ENCODE measurements around the gene SHKBP1. TPM values are rescaled to one million over a fixed set of nuclear protein-coding genes. Genes with fewer than 3 reads are reported as not detected.
"Not testable (repeated sequence)": the region's sequence is repeated elsewhere in the genome, so short reads cannot be mapped to it uniquely, and the experiment has no call there.

Gene SHKBP1, protein sequence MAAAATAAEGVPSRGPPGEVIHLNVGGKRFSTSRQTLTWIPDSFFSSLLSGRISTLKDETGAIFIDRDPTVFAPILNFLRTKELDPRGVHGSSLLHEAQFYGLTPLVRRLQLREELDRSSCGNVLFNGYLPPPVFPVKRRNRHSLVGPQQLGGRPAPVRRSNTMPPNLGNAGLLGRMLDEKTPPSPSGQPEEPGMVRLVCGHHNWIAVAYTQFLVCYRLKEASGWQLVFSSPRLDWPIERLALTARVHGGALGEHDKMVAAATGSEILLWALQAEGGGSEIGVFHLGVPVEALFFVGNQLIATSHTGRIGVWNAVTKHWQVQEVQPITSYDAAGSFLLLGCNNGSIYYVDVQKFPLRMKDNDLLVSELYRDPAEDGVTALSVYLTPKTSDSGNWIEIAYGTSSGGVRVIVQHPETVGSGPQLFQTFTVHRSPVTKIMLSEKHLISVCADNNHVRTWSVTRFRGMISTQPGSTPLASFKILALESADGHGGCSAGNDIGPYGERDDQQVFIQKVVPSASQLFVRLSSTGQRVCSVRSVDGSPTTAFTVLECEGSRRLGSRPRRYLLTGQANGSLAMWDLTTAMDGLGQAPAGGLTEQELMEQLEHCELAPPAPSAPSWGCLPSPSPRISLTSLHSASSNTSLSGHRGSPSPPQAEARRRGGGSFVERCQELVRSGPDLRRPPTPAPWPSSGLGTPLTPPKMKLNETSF
- 32.2 and 47.4 TPM in 2 replicates for total RNA-seq (2014; rRNA removed; shearing (Covaris generic))
- polyA plus RNA-seq (2015; cell fraction: cytosol; rRNA removed), result 45.4 and 60.8 TPM in 2 replicates
- 50.2 and 51.3 TPM in 2 replicates for polyA plus RNA-seq (2015; cell fraction: nucleus; rRNA removed)

DNA sequence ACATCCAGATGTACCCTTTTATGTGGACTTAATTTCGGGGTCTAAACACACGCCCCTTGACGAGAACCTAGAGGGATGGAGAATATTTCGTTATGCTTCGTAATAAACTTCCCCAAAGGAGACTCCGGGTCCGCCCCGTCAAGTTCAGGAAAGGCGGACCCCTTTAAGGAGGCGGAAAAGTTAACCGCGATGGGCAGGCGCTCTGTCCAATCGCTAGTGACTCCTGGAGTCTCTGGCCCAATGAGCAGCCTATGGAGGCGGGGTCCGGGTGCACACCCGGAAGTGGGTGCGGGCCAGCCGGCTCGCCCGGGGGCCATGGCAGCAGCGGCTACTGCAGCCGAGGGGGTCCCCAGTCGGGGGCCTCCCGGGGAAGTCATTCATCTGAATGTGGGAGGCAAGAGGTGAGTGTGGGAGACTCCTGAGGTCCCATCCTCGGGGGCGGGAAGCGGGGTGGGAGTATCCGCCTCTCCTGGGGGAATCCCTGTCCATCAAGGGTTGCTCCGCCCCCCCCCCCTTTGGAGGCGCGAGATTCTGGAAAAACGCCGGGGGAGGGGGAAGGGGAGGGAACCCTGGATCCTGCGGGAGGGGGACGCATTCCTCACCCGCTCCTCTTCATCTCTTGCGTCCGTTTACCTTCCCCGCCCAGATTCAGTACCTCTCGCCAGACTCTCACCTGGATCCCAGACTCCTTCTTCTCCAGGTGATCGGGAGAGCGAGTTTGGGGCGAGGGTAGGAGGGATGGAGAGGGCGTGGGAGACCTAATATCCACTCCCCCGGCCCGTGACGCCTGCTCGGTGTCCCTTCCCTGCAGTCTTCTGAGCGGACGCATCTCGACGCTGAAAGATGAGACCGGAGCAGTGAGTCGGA is at the start of gene SHKBP1:
Gene SHKBP1 (plus strand): TSS at position 289 of the 867 bp plus-strand sequence. CDS start 27 bp downstream, at position 316.
- peak; percentile 90 for DNase-seq (ENCODE audit: low read depth)

DNA sequence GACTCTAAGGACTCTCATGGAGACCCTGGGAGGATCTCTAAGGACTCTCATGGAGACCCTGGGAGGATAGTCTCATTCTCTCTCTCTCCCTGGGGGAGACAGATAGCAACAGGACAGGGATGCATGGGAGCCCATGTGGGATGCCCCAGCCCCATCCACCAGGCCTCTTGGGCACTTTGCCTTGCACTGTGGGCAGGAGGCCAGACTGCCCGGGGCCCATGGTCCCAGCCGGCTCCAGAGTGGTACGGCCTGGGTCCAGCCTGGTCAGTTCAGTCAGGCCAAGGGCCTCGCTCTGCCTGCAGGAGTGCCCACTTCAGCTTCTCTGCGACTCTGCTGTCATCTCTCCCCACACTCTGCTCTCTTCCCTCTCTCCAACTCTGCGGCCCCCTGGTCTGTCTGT is 48.6 kb upstream of the SHKBP1 start:
- no peak for DNase-seq (ENCODE audit: low read depth)

DNA sequence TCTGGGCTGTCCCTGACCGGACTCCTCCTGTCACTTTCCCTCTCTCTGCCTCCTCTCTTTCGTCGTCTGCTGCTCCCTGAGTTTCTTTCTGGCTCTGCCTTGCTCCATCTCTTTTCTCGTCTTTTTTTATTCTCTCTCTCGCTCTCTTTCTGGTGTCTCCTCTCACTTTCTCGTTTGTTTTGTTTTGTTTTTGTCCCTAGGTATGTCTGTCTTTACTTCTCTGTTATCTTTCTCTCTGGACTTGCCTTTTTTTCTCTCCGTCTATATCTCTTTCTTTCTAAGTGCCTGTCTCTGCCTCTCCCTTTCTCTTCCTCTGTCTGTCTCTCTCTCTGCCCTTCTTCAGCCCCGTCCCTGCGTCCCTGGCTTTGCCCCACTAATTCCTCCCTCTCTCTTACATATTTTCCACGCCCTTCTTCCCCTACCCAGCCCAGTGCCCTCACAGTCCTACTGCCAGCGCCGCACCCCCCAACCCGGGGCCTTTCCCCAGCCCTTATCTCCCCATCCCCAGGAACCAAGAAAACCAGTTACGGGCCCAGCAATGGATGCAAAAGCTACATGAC is 48.1 kb upstream of the SHKBP1 start:
- no peak for DNase-seq (ENCODE audit: low read depth)

DNA sequence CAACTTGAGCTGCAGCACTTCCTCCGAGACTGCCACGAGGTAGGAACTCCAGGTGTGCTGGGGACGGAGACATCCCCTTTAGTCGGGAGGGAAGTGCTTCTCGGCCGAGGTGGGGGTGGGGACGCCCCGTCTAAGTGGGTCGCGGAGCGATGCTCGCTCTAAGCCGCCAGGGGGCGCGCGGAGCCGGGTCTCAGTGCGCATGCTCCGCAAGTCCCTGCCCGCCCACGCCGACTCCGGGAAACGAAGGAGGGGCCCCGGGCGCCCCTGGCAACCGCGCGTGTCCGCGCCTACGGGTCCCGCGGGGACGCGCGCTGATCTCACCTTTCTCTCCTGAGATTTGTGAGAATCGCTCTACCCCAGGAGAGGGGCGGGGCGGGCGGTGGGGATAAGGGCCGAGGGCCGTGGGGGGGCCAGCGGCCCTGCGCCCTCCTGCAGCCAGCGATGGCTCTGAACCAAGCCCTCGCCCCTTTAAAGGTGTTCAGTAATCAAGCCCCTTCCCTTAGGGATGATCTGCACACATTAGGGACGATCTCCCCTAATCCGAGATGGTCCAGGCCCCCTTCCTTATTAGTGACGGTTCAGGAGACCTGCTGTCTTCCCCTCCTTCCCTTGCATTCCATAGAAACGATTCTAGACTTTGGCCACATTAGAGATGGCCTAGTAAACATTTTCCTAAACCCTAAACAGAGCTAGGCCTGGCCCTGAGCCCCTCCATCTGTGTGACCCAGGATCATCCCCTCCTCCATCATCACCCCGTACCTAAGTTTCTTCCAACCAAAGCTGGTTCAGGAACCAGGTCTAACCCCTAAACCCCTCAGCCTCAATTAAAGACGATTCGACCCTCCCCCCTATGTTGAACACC is 47.3 kb upstream of the SHKBP1 start:
- peak; percentile 70 for DNase-seq (ENCODE audit: low read depth)

DNA sequence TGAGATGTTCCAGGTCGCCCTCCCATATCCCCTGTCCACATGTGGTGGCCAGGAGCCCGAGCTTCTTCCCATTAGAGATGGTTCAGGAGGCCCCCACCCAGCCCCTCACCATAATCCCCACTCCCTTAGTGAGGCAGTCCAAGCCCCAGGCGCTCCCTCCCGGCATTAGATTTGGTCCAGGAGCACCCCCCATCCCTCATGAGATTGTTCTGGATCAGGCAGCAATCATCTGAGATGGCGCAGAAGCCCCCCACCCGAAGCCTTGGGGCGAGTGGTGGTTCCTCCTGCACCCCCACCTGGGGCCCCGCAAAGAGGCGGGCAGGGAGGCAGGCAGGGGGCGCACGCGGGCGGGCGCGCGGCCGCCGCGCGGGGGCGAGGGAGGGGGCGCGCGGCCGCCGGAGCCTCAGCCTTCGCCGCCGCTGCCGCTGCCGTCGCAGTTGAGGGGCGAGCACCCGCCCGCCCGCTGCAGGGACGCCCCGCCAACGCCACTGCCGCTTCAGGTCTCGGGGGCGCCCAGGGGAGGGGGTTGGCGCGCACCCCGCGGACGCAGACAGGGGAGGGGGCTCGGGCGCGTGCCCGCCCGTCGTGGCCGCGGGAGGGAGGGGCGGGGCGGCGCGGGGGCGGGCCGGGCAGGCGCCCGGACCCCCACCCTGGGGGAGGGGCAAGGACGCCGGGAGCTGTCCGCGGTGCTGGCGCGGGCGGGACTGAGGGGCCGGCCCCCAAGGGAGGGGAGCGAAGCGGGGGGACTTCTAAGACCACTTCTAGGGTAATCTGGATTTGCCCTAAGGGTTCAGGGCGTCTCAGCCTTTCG is 46.4 kb upstream of the SHKBP1 start:
- no peak for DNase-seq (ENCODE audit: low read depth)

DNA sequence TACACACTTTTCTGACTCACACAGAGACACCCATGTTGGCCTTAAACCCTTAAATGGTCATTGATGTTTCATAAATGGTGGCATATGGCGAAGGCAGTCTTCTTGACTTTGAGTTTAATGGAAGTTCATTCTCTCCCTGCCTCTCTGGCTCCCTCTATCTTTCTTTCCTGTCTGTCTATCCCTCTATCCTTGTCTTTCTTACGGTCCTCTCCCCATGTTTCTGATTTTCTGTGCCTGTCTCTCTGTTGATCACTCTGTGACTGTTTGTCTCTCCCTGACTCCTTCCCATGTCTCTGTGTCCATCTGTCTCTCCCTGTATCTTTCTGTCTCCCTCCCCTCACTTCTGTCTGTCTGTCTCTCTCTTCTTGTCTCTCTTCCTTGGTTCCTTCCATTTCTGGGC is 43.2 kb upstream of the SHKBP1 start:
- DNase-seq (ENCODE audit: low read depth), result no peak

DNA sequence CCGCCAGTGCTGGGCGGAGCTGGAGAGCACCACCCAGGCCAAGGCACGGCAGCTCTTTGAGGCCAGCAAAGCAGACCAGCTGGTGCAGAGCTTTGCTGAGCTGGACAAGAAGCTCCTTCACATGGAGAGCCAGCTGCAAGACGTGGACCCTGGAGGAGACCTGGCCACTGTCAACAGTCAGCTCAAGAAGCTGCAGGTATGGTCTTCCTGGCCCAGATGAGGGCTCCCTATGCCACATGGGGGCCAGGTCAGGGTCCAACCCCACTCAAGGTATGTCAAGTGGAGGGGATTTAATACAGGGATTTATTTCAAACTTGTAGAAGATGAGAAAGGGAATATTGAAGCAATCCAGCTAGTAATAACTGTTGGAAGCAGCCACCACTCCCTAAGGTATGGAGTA is 42.5 kb upstream of the SHKBP1 start:
- DNase-seq (ENCODE audit: low read depth), result no peak

DNA sequence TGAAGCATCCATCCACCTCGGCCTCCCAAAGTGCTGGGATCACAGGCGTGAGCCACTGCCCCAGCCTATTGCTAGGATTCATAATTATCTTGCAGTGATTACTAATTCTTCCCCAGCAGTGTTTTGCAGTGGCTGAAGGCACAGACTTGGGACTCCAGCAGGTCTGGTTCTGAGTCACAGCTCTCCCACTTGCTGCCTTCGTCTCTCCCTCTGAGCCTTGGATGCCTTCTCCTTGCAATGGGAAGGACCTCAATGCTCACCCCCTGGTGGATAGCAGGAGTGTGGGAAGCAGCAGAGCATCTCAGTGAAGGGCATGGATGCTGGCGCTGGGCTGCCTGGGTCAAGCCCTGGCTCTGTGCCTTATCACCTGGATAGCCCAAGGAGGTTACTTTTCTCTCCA is 37.6 kb upstream of the SHKBP1 start:
- DNase-seq (ENCODE audit: low read depth), result peak; percentile 40

DNA sequence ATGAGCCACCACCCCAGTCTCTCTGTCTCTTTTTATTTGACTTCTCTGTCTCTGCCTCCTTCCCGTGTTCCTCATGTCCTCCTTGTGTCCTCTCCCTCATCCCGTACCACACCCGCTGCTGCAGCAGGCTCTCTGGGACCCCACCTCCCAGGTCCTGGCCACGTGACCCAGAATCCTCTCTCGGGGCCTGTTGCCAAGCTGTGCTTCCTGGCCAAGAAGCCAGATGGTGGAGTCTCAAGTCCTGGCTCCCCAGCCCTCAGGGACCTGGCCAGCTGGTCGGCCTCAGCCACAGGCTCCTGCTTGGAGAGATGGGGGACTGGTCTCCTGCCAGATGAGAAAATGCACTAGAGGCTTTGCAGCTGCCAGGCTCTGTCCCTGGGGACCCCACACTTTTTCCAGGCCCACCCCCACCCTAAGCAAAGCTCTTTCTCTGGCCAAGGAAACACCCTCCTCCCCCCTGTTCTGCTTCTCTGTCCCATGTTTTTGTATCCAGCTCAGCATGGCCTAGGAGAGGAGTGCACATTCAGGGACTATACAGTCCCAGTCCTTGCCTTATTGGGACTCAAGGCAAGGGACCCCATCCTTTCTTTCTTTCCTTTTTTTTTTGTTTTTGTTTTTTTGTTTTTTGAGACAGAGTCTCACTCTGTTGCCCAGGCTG is 34.3 kb upstream of the SHKBP1 start:
- DNase-seq (ENCODE audit: low read depth), result no peak

DNA sequence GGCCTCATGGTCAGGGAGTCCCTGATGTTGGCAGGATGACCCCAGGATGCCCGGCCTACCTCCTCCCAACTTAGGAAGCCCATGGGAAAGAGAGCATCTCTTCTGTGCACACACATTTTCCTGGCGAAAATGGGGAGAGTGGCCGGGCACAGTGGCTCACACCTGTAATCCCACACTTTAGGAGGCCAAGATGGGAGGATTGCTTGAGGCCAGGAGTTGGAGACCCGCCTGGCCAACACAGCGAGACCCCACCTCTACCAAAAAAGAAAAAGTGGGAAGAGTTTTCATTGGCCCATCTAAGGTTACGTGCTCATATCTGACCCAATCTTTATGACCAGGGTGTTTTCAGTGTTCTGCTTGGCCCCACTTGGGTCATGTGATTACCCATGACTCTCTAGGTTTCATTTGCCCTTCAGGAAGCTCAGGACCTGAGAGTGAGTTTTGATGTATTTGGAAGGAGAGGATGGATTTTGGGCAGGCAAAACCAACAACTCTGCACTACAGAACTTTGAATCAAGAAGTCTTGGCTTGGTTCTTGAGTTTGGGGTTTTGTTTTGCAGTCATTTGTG is 33.6 kb upstream of the SHKBP1 start:
- no peak for DNase-seq (ENCODE audit: low read depth)

DNA sequence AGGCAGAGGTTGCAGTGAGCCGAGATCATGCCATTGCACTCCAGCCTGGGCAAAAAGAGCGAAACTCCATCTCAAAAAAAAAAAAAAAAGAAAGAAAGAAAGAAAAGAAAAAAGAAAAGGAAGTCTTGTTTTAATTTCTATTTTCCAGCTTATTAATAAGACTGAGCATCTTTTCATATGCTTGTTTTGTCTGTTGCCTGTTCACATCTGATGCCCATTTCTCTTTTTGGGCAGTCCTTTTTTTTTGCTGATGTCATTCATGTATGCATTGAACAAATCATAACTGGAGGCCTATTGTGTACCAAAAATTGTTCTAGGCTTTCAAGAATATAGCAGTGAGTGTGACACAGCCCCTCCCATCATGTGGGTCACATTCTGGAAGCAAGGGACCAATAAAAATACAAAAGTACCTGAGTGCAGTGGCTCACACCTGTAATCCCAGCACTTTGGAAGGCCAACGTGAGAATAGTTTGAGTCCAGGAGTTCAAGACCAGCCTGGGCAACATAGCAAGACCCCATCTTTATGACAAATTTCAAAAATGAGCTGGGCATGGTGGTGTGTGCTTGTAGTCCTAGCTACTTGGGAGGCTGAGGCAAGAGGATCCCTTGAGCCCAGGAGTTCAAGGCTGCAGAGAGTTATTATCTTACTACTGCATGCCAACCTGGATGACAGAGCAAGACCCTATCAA is 30.4 kb upstream of the SHKBP1 start:
- DNase-seq (ENCODE audit: low read depth), result not testable (repeated sequence)

DNA sequence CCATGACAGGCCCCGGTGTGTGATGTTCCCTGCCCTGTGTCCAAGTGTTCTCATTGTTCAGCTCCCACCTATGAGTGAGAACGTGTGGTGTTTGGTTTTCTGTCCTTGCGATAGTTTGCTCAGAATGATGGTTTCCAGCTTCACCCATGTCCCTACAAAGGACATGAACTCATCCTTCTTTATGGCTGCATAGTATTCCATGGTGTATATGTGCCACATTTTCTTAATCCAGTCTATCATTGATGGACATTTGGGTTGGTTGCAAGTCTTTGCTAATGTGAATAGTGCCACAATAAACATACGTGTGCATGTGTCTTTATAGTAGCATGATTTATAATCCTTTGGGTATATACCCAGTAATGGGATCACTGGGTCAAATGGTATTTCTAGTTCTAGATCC is 29.5 kb upstream of the SHKBP1 start:
- DNase-seq (ENCODE audit: low read depth), result not testable (repeated sequence)

DNA sequence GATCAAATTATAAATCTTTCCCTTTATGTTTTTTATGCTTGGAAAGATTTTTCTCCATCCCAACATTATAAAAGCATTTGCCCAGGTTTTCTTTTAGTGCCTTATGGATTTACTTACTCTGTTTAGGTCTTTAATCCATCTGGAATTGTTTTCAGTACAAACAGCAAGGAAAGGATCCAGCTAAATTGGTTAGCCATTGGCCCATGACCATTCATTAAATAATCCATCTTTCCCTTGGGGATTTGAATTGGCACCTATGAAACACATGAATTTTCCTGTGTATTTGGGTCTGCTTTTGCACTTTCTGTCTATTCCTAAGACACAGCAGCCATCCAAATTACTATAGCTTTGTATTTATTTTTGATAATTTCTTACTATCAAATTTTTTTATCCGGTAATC is 28.8 kb upstream of the SHKBP1 start:
- no peak for DNase-seq (ENCODE audit: low read depth)

DNA sequence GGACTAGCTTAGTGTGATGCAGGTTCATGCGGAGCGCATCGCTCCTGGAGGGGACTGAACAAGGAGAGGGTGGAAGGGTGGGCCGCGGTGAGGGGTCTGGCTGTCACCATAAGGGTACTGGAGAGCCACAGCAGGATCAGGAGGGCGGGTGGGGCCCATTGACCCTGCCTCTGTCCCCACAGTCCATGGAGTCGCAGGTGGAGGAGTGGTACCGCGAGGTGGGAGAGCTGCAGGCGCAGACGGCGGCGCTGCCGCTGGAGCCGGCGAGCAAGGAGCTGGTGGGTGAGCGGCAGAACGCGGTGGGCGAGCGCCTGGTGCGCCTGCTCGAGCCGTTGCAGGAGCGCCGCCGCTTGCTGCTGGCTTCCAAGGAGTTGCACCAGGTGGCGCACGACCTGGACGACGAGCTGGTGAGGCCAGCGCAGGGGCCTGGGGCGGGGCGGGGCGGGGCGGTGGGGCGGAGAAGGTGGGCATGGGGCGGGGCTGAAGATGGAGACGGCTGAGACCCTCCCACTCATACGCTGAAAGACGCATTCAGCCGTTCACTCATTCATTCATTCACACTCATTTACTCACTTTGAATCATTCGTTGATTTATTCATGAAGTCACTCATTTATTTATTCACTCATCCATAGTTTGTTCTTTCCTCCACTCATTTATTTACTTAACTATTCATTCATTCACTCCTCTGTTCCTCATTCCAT is 27.5 kb upstream of the SHKBP1 start:
- DNase-seq (ENCODE audit: low read depth), result no peak

DNA sequence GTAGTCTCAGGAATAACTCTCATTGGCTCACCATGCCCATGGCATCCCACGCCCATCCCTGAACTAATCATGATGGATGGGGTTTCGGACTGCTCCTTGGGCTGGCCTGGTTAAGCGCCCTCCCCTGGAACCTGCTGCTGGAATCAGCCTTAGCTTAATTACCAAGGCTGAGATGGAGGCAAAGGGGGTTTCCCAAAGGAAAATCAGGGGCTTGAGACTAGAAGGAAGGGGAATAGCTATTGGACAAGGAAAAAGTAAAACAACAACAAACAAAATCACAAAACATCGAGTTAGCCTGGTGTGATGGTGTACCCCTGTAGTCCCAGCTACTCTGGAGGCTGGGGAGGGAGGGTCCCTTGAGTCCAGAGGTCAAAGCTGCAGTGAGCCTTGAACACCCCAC is 25.7 kb upstream of the SHKBP1 start:
- DNase-seq (ENCODE audit: low read depth), result no peak

DNA sequence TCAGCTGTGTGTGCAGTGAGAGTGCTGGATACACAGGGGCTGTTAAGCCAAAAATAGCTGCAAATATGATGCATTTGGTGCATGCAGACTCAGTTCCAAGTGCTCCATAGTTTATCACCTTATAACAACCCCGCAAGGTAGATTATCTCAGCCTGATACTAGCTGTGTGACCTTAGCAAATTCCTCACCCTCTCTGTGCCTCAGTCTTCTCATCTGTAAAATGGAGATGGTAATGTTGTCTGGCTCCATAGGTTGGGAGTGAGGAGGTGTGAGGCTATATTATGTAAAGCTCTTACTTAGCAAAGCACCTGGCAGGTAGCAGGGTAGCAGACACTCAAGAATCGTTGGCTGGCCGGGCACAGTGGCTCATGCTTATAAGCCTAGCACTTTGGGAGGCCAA is 23.8 kb upstream of the SHKBP1 start:
- no peak for DNase-seq (ENCODE audit: low read depth)
